Large intestine (tissue), 12 donors: ENCODE measurements around the gene WFDC5. TPM values are rescaled to one million over a fixed set of nuclear protein-coding genes. Genes with fewer than 3 reads are reported as not detected.
"Not testable (repeated sequence)": the region's sequence is repeated elsewhere in the genome, so short reads cannot be mapped to it uniquely, and the experiment has no call there.

Source experiments
- DNase-seq, 2 donors: peaks; one replicate each; pipeline versions ENCODE4 v3.0.0 to v3.0.0-alpha.2; 2013
- H3K27ac ChIP-seq: one replicate; pipeline ENCODE4 v1.5.1; 2013; ENCODE audit warnings: low read length
- H3K27me3 ChIP-seq: 2 replicates; pipeline ENCODE4 v1.6.1; 2013; ENCODE audit warnings: low read length; ENCODE audit not compliant: control insufficient read depth, insufficient read depth
- H3K36me3 ChIP-seq: 2 replicates; pipeline ENCODE4 v1.6.1; 2013; ENCODE audit warnings: low read length; ENCODE audit not compliant: control insufficient read depth, insufficient read depth
- H3K4me1 ChIP-seq: one replicate; pipeline ENCODE4 v1.6.1; 2013; ENCODE audit warnings: low read length; ENCODE audit not compliant: control insufficient read depth, insufficient read depth
- H3K4me3 ChIP-seq: one replicate; pipeline ENCODE4 v1.5.1; 2013; ENCODE audit warnings: low read length
- H3K9me3 ChIP-seq: one replicate; pipeline ENCODE4 v1.6.1; 2013; ENCODE audit warnings: mild to moderate bottlenecking, low read depth, low read length, moderate library complexity; ENCODE audit not compliant: control insufficient read depth
- WGBS: methylation state at CpG from one replicate; pipeline ENCODE4 v1.1.5; 2013; ENCODE audit warnings: low lambda C conversion rate; ENCODE audit not compliant: insufficient coverage; 5-methylcytosine and 5-hydroxymethylcytosine counted together
- long read RNA-seq, 11 donors: transcript quantifications; one replicate each; lab custom pipeline, GENCODE V29; 2026
- polyA plus RNA-seq: library from polyadenylated mRNA; unstranded; fragments of 120-200 nt; gene quantifications from one replicate; pipeline ENCODE4 v1.2.1, GENCODE V29; 2013

Gene WFDC5
- polyA plus RNA-seq = not detected
- long read RNA-seq, donor 1 = 0 reads
- long read RNA-seq, donor 2 = 0 reads
- long read RNA-seq, donor 3 = 0 reads
- long read RNA-seq, donor 4 = 0 reads
- long read RNA-seq, donor 5 = 0 reads
- long read RNA-seq, donor 6 = 0 reads
- long read RNA-seq, donor 7 = 0 reads
- long read RNA-seq, donor 8 = 0 reads
- long read RNA-seq, donor 9 = 0 reads
- long read RNA-seq, donor 10 = 0 reads
- long read RNA-seq, donor 11 = 0 reads

- no peak for DNase-seq
- no peak within 1 kb of the TSS for H3K4me3 ChIP-seq
- peaks cover 12% of the 10 kb centered on the region for H3K27me3 ChIP-seq
These were observed at the start of gene WFDC5 for GRCh38 chr20:45114465-45115385. Gene WFDC5 (minus strand): TSS chr20:45115174. CDS start chr20:45115083, 91 bp downstream.

DNA sequence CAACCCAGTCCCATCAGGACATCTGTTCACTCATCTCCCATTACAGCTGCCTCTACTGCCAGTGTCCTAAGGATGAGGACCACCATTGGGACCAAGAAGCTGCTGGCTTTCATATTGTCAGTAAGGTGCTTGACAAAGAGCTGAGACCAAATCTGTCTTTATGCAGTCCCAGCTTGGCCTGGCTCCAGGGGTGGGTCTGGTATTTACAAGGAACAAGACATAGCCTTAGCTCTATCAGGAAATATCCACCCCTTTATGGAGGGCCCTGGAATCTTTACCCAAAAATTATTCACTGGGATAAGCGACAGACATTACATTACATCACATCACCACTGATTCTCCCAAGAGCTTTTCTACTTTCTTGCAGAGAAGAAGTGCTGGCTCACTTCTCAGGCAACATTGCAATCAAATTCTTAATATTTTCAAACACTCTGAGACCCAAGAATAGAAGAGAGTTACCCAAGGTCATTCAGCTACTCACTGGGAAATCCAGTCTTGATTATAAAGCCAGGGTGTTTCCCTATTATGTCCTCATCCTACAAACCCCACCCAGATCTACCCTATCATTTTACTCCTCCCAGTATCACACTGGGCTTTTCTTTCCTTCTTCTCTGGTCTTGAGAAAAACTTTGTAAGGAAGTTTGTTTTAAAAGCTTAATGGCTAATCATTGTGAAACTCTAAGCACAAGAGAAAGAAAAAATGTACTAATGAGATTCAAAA lies 48.3 kb upstream of the WFDC5 start:
- Histone ChIP-seq H3K27ac (no peak overlapping the region), H3K36me3 (no peaks in the 10 kb centered on the region), H3K9me3 (peaks cover 10% of the 10 kb centered on the region), H3K4me3 (no peak overlapping the region), H3K27me3 (no peaks in the 10 kb centered on the region), H3K4me1 (no peaks in the 10 kb centered on the region)
- WGBS = no CpG with 5 or more reads among the region's 1 CpG
- DNase-seq = no peak

More at GRCh38 chr20:45114465-45115385, at the start of gene WFDC5:
- H3K27ac ChIP-seq = no peak within 1 kb of the TSS
- peaks cover 4% of the 10 kb centered on the region for H3K4me1 ChIP-seq
- no peaks in the 10 kb centered on the region for H3K9me3 ChIP-seq
- no peaks in the 10 kb centered on the region for H3K36me3 ChIP-seq
- WGBS = no CpG with 5 or more reads among the region's 16 CpGs

GRCh38 chr20:45157962-45158361 lies 43.0 kb upstream of the WFDC5 start:
- H3K27me3 ChIP-seq = peaks cover 2% of the 10 kb centered on the region
- no peaks in the 10 kb centered on the region for H3K4me1 ChIP-seq
- peak; percentile 21 to 60 for DNase-seq
- no peak overlapping the region for H3K27ac ChIP-seq
- no peaks in the 10 kb centered on the region for H3K36me3 ChIP-seq
- WGBS = no CpG with 5 or more reads among the region's 1 CpG
- peaks cover 6% of the 10 kb centered on the region for H3K9me3 ChIP-seq
- H3K4me3 ChIP-seq = no peak overlapping the region

- Histone ChIP-seq H3K9me3 (peaks cover 6% of the 10 kb centered on the region), H3K4me3 (no peak overlapping the region), H3K27me3 (peaks cover 2% of the 10 kb centered on the region), H3K27ac (no peak overlapping the region), H3K4me1 (no peaks in the 10 kb centered on the region), H3K36me3 (no peaks in the 10 kb centered on the region)
- DNase-seq = no peak
- WGBS = 80% methylated on average over 1 of the region's 2 CpGs
These were observed 41.7 kb upstream of the WFDC5 start for GRCh38 chr20:45156713-45157112.

GRCh38 chr20:45154794-45155193 lies 39.8 kb upstream of the WFDC5 start:
- WGBS = no CpG with 5 or more reads among the region's 1 CpG
- H3K9me3 ChIP-seq, H3K4me3 ChIP-seq, H3K36me3 ChIP-seq, H3K4me1 ChIP-seq, DNase-seq, H3K27me3 ChIP-seq, H3K27ac ChIP-seq: not testable (repeated sequence)

GRCh38 chr20:45154183-45154582 lies 39.2 kb upstream of the WFDC5 start:
- DNase-seq = no peak
- Histone ChIP-seq H3K27me3 (peaks cover 4% of the 10 kb centered on the region), H3K36me3 (no peaks in the 10 kb centered on the region), H3K4me3 (no peak overlapping the region), H3K27ac (no peak overlapping the region), H3K4me1 (no peaks in the 10 kb centered on the region), H3K9me3 (peaks cover 3% of the 10 kb centered on the region)
- WGBS = no CpG with 5 or more reads among the region's 3 CpGs

- DNase-seq = no peak
- Histone ChIP-seq H3K4me1 (no peaks in the 10 kb centered on the region), H3K27ac (no peak overlapping the region), H3K4me3 (no peak overlapping the region), H3K9me3 (no peaks in the 10 kb centered on the region), H3K27me3 (peaks cover 4% of the 10 kb centered on the region), H3K36me3 (no peaks in the 10 kb centered on the region)
- WGBS = no CpG with 5 or more reads among the region's 1 CpG
These were observed 38.8 kb upstream of the WFDC5 start for GRCh38 chr20:45153752-45154151.

DNA sequence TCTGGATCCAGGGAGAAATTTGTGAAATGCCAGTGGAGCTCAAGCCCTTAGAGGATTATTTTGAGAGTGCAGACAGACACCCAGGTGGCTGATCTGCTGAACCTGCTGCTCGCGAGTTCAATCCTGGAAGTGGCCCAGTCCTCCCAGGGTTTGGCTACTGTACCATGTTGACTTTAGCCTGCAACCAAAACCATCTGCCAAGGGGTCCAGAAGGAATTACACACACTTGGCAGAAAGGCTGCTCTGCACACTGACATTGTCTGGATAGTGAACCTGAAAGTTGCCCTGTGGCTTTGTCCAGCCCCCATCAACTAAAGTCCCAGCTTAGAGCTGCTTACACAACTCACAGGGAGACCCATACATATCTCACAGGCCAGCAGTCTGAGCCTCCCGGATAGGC lies 38.2 kb upstream of the WFDC5 start:
- DNase-seq = no peak
- Histone ChIP-seq H3K4me3 (no peak overlapping the region), H3K4me1 (no peaks in the 10 kb centered on the region), H3K27ac (no peak overlapping the region), H3K36me3 (no peaks in the 10 kb centered on the region), H3K9me3 (no peaks in the 10 kb centered on the region), H3K27me3 (peaks cover 4% of the 10 kb centered on the region)
- WGBS = no CpG with 5 or more reads among the region's 3 CpGs

DNA sequence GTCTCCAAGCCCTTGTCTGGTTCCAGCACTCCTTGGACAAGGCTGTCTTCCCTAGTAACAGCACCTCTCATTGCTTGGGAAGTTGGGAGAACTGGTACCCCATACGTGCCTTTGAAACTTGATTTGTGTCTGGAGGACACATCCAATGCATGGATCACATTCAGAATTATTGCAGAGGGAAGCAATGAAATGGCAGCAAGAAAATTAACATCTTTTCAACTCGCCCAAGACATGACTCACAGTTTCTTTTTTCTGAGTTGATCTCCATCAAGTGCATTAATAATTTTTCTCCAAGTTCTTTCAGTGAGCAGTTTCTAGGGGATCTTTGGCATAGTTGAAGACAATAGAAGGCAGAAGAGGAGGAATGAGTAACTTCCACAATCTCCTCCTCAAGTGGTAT lies 37.4 kb upstream of the WFDC5 start:
- H3K4me1 ChIP-seq = no peaks in the 10 kb centered on the region
- H3K9me3 ChIP-seq = no peaks in the 10 kb centered on the region
- H3K36me3 ChIP-seq = no peaks in the 10 kb centered on the region
- peaks cover 6% of the 10 kb centered on the region for H3K27me3 ChIP-seq
- no CpG with 5 or more reads among the region's 2 CpGs for whole genome bisulfite sequencing
- H3K4me3 ChIP-seq = no peak overlapping the region
- no peak overlapping the region for H3K27ac ChIP-seq
- DNase-seq = no peak

- no CpG with 5 or more reads among the region's 3 CpGs for WGBS
- no peak for DNase-seq
- no peak overlapping the region for H3K27ac ChIP-seq
- no peaks in the 10 kb centered on the region for H3K4me1 ChIP-seq
- H3K9me3 ChIP-seq = no peaks in the 10 kb centered on the region
- no peak overlapping the region for H3K4me3 ChIP-seq
- H3K27me3 ChIP-seq = peaks cover 18% of the 10 kb centered on the region
- no peaks in the 10 kb centered on the region for H3K36me3 ChIP-seq
These were observed 34.1 kb upstream of the WFDC5 start for GRCh38 chr20:45149062-45149461.
